ENCODE data around the gene ARMCX4. TPM values are rescaled to one million over a fixed set of nuclear protein-coding genes. Genes with fewer than 3 reads are reported as not detected.

ARMCX4 gene
- 9.3 TPM for polyA plus RNA-seq (2013, experiment 1 of 2)
- 8.5 TPM for polyA plus RNA-seq (2013, experiment 2 of 2)

DNA sequence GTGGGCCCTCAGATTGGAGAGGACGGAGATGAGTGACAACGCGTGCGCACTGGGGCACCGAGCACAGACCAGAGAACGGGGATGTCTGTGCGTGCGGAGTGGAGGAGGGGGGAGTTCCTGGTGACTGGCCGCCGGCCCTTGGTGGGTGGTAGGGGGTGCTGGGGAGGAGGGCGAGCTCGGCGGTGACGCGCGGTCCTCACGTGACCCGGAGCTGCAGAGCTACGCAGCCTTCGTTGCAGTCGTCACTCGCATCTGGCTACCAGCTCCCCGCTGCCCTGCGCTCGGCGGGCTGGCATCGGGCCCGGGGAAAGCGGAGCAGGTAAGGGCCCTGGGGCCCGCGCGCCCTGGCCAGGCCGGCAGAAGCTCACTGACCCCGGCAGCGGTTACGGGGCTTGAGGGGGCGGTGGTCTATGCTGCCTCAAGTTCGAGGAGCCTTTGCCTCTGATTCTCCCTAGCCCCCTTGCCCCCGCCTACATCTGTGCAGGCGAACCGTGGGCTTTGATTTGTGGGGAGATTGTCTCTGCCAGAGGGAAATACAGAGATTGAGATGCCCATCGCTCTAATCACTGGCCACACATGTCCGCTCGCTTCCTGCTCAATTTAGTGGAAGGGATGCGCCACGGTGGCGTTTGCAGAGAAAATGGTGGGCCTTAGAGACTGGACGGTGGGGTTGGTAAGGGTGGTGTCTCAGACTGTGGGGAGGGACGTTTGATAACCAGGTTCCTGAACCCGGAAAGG is at the start of gene ARMCX4:
ARMCX4 (plus strand) TSS at position 245 of the 738 bp plus-strand sequence. CDS start 3,134 bp downstream, outside the sequence.
- peaks cover 17% of the 10 kb centered on the region for H3K36me3 ChIP-seq (ENCODE audit: control insufficient read depth, insufficient read depth, low read length)
- no peaks in the 10 kb centered on the region for H3K4me1 ChIP-seq (ENCODE audit: control insufficient read depth, insufficient read depth, low read length, poor library complexity, severe bottlenecking)
- H3K9me3 ChIP-seq (ENCODE audit: control insufficient read depth, low read length) = no peaks in the 10 kb centered on the region
- no peak within 1 kb of the TSS for H3K27ac ChIP-seq (ENCODE audit: low read depth, low read length, severe bottlenecking)
- peak within 1 kb of the TSS; percentile 36 for H3K4me3 ChIP-seq (ENCODE audit: extremely low read depth, insufficient read depth, low read length, poor library complexity, severe bottlenecking)
- 7 to 10% methylated on average over 4 to 18 of the region's 50 CpGs for WGBS, 2 experiments (ENCODE audit: insufficient coverage in 2 of 2)

DNA sequence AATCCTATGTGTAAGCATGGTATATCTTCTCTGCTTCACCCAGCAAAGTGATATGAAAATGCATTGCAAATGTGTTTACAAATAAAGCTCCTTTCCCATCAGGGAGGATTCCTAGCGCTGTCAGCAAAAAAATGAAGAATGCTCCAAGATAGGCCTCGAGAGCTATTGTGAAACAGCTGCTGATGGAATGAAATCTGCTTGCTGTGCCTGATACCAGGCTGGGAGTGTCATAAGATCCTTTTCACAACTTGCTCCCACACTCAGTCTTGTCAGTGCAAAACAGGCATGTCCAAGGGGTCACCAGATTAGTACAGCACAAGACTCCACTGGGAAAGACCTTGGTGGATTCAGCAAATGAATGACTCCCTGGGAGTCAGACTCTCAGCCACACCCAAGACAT is 43.2 kb upstream of the ARMCX4 start:
- WGBS, 2 experiments (ENCODE audit: insufficient coverage in 2 of 2) = no CpG with 5 or more reads among the region's 2 CpGs
- no peaks in the 10 kb centered on the region for H3K9me3 ChIP-seq (ENCODE audit: control insufficient read depth, low read length)
- no peak overlapping the region for H3K27ac ChIP-seq (ENCODE audit: low read depth, low read length, severe bottlenecking)
- peaks cover 21% of the 10 kb centered on the region for H3K36me3 ChIP-seq (ENCODE audit: control insufficient read depth, insufficient read depth, low read length)
- H3K4me1 ChIP-seq (ENCODE audit: control insufficient read depth, insufficient read depth, low read length, poor library complexity, severe bottlenecking) = no peaks in the 10 kb centered on the region
- no peak overlapping the region for H3K4me3 ChIP-seq (ENCODE audit: extremely low read depth, insufficient read depth, low read length, poor library complexity, severe bottlenecking)

DNA sequence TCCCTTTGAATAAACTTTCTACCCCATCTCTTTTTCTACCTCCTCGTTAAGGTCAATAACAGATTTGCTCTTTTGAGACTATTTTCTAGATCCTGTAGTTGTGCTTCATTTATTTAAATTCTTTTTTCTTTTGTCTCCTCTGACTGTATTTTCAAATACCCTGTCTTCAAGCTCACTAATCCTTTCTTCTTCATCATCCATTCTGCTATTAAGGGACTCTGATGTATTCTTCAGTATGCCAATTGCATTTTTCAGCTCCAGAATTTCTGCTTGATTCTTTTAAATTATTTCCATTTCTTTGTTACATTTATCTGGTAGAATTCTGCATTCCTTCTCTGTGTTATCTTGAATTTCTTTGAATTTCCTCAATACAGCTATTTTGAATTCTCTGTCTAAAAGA is 36.0 kb upstream of the ARMCX4 start:
- H3K9me3 ChIP-seq (ENCODE audit: control insufficient read depth, low read length) = no peaks in the 10 kb centered on the region
- WGBS, 2 experiments (ENCODE audit: insufficient coverage in 2 of 2) = no CpG with 5 or more reads among the region's 1 CpG
- peaks cover 8% of the 10 kb centered on the region for H3K36me3 ChIP-seq (ENCODE audit: control insufficient read depth, insufficient read depth, low read length)
- H3K4me1 ChIP-seq (ENCODE audit: control insufficient read depth, insufficient read depth, low read length, poor library complexity, severe bottlenecking) = peaks cover 3% of the 10 kb centered on the region
- H3K27ac ChIP-seq (ENCODE audit: low read depth, low read length, severe bottlenecking) = no peak overlapping the region
- no peak overlapping the region for H3K4me3 ChIP-seq (ENCODE audit: extremely low read depth, insufficient read depth, low read length, poor library complexity, severe bottlenecking)

- H3K4me1 ChIP-seq (ENCODE audit: control insufficient read depth, insufficient read depth, low read length, poor library complexity, severe bottlenecking) = peaks cover 3% of the 10 kb centered on the region
- WGBS, 2 experiments (ENCODE audit: insufficient coverage in 2 of 2) = 100% methylated on average over 1 of the region's 2 CpGs; no CpG with 5 or more reads in 1 of the 2 experiments
- no peaks in the 10 kb centered on the region for H3K9me3 ChIP-seq (ENCODE audit: control insufficient read depth, low read length)
- no peak overlapping the region for H3K27ac ChIP-seq (ENCODE audit: low read depth, low read length, severe bottlenecking)
- no peak overlapping the region for H3K4me3 ChIP-seq (ENCODE audit: extremely low read depth, insufficient read depth, low read length, poor library complexity, severe bottlenecking)
- peaks cover 11% of the 10 kb centered on the region for H3K36me3 ChIP-seq (ENCODE audit: control insufficient read depth, insufficient read depth, low read length)
These were observed 35.2 kb upstream of the ARMCX4 start for GRCh38 chrX:101450085-101450484.

DNA sequence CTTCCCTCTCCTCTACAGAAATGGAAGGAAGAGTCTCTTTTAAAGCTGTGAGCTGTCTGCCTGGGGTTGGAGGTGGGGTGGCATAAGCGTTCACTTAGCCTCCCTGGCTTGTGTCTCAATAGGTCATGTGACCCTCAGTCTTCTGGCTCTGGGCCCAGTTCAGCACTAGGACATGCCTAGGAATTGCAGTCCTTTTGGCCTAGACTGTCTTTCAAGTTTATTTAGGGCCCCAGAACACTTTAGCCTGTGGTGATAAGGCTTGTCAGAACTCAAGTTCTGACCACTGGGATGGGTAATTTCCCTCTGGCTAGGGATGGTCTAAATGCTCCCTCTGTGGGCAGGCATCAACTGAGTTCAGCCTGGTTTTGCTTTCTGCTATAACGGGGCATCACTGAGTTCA is 34.3 kb upstream of the ARMCX4 start:
- peaks cover 3% of the 10 kb centered on the region for H3K4me1 ChIP-seq (ENCODE audit: control insufficient read depth, insufficient read depth, low read length, poor library complexity, severe bottlenecking)
- H3K36me3 ChIP-seq (ENCODE audit: control insufficient read depth, insufficient read depth, low read length) = peaks cover 11% of the 10 kb centered on the region
- H3K9me3 ChIP-seq (ENCODE audit: control insufficient read depth, low read length) = no peaks in the 10 kb centered on the region
- no peak overlapping the region for H3K4me3 ChIP-seq (ENCODE audit: extremely low read depth, insufficient read depth, low read length, poor library complexity, severe bottlenecking)
- H3K27ac ChIP-seq (ENCODE audit: low read depth, low read length, severe bottlenecking) = no peak overlapping the region
- no CpG with 5 or more reads among the region's 2 CpGs for WGBS, 2 experiments (ENCODE audit: insufficient coverage in 2 of 2)

DNA sequence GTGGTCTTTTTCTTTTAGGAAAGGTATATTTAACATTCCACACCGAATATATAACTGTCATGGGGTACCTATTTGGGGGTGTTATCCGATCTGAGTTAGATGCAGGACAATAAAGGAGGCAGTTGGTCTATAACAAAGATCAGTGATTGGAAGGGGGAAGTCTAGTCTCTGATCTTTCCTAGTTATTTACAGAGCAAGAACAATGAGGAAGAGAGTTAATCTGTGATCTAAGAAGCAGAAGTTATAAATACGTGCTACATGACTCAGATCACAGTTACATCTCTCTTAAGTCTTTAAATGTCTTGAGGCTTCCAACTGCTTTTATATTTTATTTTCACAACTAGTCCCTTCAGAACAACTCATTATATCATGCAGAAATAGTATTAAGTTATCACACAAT is 33.2 kb upstream of the ARMCX4 start:
- H3K36me3 ChIP-seq (ENCODE audit: control insufficient read depth, insufficient read depth, low read length) = peaks cover 9% of the 10 kb centered on the region
- WGBS, 2 experiments (ENCODE audit: insufficient coverage in 2 of 2) = no CpG with 5 or more reads among the region's 3 CpGs
- no peak overlapping the region for H3K27ac ChIP-seq (ENCODE audit: low read depth, low read length, severe bottlenecking)
- H3K9me3 ChIP-seq (ENCODE audit: control insufficient read depth, low read length) = no peaks in the 10 kb centered on the region
- H3K4me3 ChIP-seq (ENCODE audit: extremely low read depth, insufficient read depth, low read length, poor library complexity, severe bottlenecking) = no peak overlapping the region
- peaks cover 3% of the 10 kb centered on the region for H3K4me1 ChIP-seq (ENCODE audit: control insufficient read depth, insufficient read depth, low read length, poor library complexity, severe bottlenecking)

- Histone ChIP-seq H3K36me3 (ENCODE audit: control insufficient read depth, insufficient read depth, low read length) (no peaks in the 10 kb centered on the region), H3K4me3 (ENCODE audit: extremely low read depth, insufficient read depth, low read length, poor library complexity, severe bottlenecking) (no peak overlapping the region), H3K9me3 (ENCODE audit: control insufficient read depth, low read length) (no peaks in the 10 kb centered on the region), H3K4me1 (ENCODE audit: control insufficient read depth, insufficient read depth, low read length, poor library complexity, severe bottlenecking) (no peaks in the 10 kb centered on the region), H3K27ac (ENCODE audit: low read depth, low read length, severe bottlenecking) (no peak overlapping the region)
- WGBS, 2 experiments (ENCODE audit: insufficient coverage in 2 of 2) = no CpG with 5 or more reads among the region's 1 CpG
These were observed 24.6 kb upstream of the ARMCX4 start for GRCh38 chrX:101460669-101461068.

DNA sequence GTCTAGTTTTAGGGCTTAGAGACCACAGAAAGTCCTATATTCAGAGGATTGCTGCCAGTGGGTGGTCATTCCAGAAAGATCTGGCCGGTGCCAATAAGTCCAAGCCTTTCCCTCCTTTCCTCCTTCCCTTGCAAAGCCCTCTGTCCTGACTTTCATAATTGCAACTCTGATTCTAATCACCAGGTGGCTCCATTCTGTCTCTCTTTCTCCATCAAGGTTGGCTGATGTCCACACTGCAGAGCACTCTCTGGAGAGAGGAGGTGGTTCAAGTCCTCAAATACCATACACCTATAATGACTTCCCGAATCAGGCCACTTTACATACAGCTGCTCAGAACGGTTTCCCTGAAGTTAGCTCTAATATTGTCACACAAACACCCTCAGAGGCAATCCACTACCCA is 22.4 kb upstream of the ARMCX4 start:
- Histone ChIP-seq H3K27ac (ENCODE audit: low read depth, low read length, severe bottlenecking) (no peak overlapping the region), H3K4me1 (ENCODE audit: control insufficient read depth, insufficient read depth, low read length, poor library complexity, severe bottlenecking) (no peaks in the 10 kb centered on the region), H3K4me3 (ENCODE audit: extremely low read depth, insufficient read depth, low read length, poor library complexity, severe bottlenecking) (no peak overlapping the region), H3K36me3 (ENCODE audit: control insufficient read depth, insufficient read depth, low read length) (no peaks in the 10 kb centered on the region), H3K9me3 (ENCODE audit: control insufficient read depth, low read length) (no peaks in the 10 kb centered on the region)
- WGBS, 2 experiments (ENCODE audit: insufficient coverage in 2 of 2) = no CpG with 5 or more reads among the region's 3 CpGs

DNA sequence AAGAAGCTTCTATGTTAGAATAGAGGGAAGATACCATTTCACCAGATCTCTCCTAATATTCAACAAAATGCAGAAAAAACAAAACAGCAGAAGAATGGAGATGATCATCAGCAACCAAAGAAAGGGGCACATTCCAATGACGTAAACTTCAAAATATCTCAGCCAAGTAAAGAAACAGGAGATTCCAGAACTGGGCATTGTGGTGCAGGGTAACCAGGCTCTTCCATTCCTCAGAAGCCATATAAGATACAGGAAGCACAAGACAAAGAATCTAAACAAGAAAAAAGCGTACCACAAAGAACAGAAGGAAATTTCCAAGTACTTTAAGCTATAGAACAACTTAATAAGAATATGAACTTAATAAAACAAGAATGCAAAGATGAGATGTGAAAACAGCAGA is 6.9 kb upstream of the ARMCX4 start:
- WGBS, 2 experiments (ENCODE audit: insufficient coverage in 2 of 2) = no CpG with 5 or more reads among the region's 2 CpGs
- Histone ChIP-seq H3K9me3 (ENCODE audit: control insufficient read depth, low read length) (no peaks in the 10 kb centered on the region), H3K27ac (ENCODE audit: low read depth, low read length, severe bottlenecking) (no peak overlapping the region), H3K36me3 (ENCODE audit: control insufficient read depth, insufficient read depth, low read length) (no peaks in the 10 kb centered on the region), H3K4me3 (ENCODE audit: extremely low read depth, insufficient read depth, low read length, poor library complexity, severe bottlenecking) (no peak overlapping the region), H3K4me1 (ENCODE audit: control insufficient read depth, insufficient read depth, low read length, poor library complexity, severe bottlenecking) (no peaks in the 10 kb centered on the region)

- no peak overlapping the region for H3K4me3 ChIP-seq (ENCODE audit: extremely low read depth, insufficient read depth, low read length, poor library complexity, severe bottlenecking)
- peaks cover 2% of the 10 kb centered on the region for H3K36me3 ChIP-seq (ENCODE audit: control insufficient read depth, insufficient read depth, low read length)
- no peak overlapping the region for H3K27ac ChIP-seq (ENCODE audit: low read depth, low read length, severe bottlenecking)
- no peaks in the 10 kb centered on the region for H3K9me3 ChIP-seq (ENCODE audit: control insufficient read depth, low read length)
- WGBS, 2 experiments (ENCODE audit: insufficient coverage in 2 of 2) = 93% methylated on average over 2 of the region's 4 CpGs; no CpG with 5 or more reads in 1 of the 2 experiments
- no peaks in the 10 kb centered on the region for H3K4me1 ChIP-seq (ENCODE audit: control insufficient read depth, insufficient read depth, low read length, poor library complexity, severe bottlenecking)
These were observed 3.0 kb upstream of the ARMCX4 start for GRCh38 chrX:101482296-101482695.

DNA sequence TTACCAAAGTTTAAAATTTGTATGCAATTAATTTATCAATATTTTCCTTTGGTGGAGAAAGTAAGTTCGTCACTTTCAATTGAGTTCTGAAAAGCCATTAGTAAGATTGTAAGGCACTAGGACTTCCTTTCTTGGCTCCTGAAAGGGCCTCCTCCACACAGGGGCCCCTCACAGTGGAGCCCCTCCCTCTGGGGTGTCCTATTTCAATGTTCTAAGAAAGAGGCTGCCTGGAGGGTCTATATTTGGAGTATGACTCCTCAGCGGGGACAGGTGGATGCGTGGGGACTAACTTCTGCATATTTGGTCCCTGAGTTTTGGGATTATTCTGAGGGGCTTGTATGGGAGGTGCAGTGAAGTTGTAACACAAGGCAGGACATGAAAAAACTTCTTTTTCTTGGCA is 1.6 kb upstream of the ARMCX4 start:
- peaks cover 12% of the 10 kb centered on the region for H3K36me3 ChIP-seq (ENCODE audit: control insufficient read depth, insufficient read depth, low read length)
- H3K27ac ChIP-seq (ENCODE audit: low read depth, low read length, severe bottlenecking) = no peak overlapping the region
- no peak overlapping the region for H3K4me3 ChIP-seq (ENCODE audit: extremely low read depth, insufficient read depth, low read length, poor library complexity, severe bottlenecking)
- no peaks in the 10 kb centered on the region for H3K9me3 ChIP-seq (ENCODE audit: control insufficient read depth, low read length)
- WGBS, 2 experiments (ENCODE audit: insufficient coverage in 2 of 2) = 19 to 20% methylated on average over 2 of the region's 3 CpGs
- no peaks in the 10 kb centered on the region for H3K4me1 ChIP-seq (ENCODE audit: control insufficient read depth, insufficient read depth, low read length, poor library complexity, severe bottlenecking)

Measured in mesodermal cell (in vitro differentiated cells).